Subcutaneous adipose tissue (tissue), 4 donors: ENCODE measurements around the gene PITPNM1. TPM values are rescaled to one million over a fixed set of nuclear protein-coding genes. Genes with fewer than 3 reads are reported as not detected.

ENCODE experiments used
- CTCF ChIP-seq: fragments of 450-650 bp; IDR thresholded peaks from one replicate; pipeline ENCODE4 v1.5.1; 2016; ENCODE audit warnings: low read depth, mild to moderate bottlenecking, control low read depth, antibody characterized with exemption, moderate library complexity
- total RNA-seq, 4 donors: library from RNA; depleted of rRNA; stranded (reverse); fragments of >200 nt; gene quantifications; one replicate each; pipeline ENCODE4 v1.1.0, GENCODE V29; 2016

Gene PITPNM1
- total RNA-seq, 4 donors from 2014 or later: 9.2 to 14.9 (median 11.9) TPM

DNA sequence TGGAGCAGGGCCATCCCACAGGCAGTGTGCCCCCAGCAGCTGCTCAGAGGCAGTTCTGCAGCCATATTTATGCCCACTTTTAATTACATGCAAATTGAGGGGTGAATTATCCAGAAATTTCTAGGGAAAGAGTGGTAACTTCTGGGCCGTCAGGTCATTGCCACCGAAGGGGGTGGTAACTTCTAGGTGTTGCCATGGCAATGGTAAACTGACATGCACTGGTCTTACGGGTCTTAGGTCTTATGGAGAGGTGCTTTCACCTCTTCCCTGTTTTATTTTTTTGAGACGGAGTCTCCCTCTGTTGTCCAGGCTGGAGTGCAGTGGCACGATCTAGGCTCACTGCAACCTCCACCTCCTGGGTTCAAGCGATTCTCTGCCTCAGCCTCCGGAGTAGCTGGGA is 32.3 kb downstream of the PITPNM1 start:
- TF ChIP-seq CTCF: no peak

GRCh38 chr11:67470337-67471002 is 34.7 kb downstream of the PITPNM1 start:
- no peak for TF ChIP-seq CTCF

DNA sequence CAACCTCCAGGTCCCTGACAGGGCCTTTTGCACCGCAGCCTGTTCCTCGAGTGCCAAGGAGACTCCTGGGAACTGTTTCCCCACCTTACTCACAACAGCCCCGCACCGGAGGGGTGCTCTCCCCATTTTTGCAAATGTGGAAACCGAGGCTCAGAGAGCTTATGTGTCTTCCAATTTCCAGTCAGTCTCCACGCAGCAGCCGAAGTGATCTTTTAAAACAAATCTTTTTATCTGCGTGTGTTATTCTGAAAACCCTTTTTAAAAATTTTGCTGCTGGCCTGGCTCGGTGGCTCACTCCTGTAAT is 35.7 kb downstream of the PITPNM1 start:
- TF ChIP-seq CTCF: no peak

- no peak for TF ChIP-seq CTCF
Measured at GRCh38 chr11:67468759-67469507, 36.2 kb downstream of the PITPNM1 start, which contains the start of gene TMEM134. Gene TMEM134 (minus strand): TSS chr11:67469251. CDS start chr11:67469192, 59 bp downstream.

DNA sequence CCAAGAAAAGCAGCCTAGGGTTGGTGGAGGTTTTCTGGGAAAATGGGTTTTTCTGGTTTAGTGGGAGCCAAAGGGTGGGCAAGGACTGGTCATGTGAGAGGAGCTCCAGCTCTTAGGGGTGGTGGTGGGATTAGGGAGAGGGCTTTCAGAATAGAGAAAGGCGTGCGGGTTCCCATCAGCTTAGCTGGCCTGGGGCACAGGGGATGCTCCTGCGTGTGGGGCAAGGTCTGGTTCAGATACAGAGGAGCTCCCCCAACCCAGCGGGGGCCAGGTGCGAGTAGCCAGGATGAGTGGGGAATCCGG is 36.8 kb downstream of the PITPNM1 start:
- TF ChIP-seq CTCF: no peak

GRCh38 chr11:67468056-67468455 is 37.1 kb downstream of the PITPNM1 start:
- TF ChIP-seq CTCF: no peak

DNA sequence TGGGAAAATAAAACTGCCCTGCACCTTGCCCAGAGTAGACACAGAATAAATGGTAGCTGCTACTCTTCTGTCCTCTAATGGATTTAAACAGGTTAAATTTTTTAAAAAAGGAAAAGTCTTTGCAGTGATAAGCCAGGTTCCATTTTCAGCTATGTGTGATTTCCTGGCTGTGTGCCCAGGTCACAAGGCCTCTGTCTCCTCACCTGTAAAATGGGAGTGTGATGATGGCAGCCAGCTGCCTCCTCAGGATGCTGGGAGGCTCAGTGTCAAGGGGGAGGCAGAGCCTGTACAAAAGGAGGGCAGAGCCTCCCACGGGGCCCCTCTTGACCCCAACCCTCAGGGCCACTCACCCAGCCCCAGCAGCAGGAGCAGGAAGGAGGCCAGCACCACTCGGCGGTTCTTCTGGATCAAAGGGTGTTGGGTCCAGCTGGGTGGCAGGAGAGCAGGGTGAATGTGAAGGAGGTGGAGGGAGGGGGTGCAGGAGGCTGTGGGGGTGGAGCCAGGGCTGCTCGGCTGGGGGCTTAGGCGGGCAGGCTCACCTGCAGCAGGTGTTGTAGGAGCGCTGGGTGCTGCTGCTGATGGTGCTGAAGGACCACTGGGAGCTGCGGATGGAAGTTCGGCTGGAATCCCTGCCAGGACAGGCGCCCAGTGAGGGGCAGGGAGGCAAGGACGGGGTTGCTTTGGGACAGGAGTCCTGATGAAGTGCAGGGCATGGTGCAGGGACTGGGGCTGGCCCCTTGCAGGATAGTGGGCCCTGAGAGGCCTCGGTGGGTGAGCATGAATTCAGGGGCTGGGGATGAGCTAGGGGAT is 38.0 kb downstream of the PITPNM1 start:
- TF ChIP-seq CTCF: no peak
